Renal cortical epithelial cell (primary cell): ENCODE measurements around the gene CALD1. TPM values are rescaled to one million over a fixed set of nuclear protein-coding genes. Genes with fewer than 3 reads are reported as not detected.

Source experiments
- DNase-seq: peaks from one replicate; pipeline ENCODE4 v3.0.0-alpha.2; 2011; ENCODE audit warnings: low read depth
- total RNA-seq: library from RNA; depleted of rRNA; stranded (reverse); fragments of >200 nt; gene quantifications from 2 replicates; pipeline ENCODE4 v1.2.3, GENCODE V29; 2014

The CALD1 gene
- total RNA-seq, 1 donor from 2014 or later = 155 TPM

DNA sequence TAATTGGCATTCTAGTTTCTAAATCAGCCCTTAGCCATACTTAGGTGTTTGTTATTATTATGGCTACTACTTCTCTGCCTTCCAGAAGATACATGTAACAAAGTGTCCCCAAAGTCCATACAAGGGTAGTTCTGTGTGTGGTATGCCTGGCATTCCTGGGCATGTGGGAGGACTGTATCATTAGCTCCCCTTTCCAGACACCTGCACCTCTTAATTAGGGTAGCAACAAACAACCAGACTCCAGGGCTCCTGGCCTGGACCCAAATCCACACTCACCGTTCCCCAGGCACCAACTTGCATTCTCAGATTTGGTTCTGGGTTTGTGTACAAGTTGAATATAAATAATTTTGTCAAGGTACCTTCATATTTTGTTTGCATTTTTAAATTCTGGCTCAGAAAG, 15.5 kb upstream of the CALD1 start:
- peak; percentile 40 for DNase-seq

DNA sequence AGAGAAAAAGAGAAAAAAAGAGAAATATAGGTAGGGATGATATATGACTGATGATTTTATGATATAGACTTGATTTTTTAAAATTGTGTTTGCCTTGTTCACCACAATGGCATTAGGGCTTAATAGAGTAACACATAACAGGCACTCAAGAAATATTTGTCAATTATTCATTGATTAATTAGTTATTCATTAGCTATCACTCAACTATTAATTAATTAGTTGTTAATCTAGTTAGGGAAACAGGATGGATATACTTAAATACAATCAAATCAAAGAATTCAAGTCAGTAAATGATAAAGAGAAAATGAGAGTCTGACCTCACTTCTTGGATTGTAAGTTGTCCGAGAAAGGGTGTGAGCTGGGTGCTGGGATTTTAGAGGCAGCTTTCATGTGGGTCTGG, 15.1 kb upstream of the CALD1 start:
- DNase-seq = no peak

DNA sequence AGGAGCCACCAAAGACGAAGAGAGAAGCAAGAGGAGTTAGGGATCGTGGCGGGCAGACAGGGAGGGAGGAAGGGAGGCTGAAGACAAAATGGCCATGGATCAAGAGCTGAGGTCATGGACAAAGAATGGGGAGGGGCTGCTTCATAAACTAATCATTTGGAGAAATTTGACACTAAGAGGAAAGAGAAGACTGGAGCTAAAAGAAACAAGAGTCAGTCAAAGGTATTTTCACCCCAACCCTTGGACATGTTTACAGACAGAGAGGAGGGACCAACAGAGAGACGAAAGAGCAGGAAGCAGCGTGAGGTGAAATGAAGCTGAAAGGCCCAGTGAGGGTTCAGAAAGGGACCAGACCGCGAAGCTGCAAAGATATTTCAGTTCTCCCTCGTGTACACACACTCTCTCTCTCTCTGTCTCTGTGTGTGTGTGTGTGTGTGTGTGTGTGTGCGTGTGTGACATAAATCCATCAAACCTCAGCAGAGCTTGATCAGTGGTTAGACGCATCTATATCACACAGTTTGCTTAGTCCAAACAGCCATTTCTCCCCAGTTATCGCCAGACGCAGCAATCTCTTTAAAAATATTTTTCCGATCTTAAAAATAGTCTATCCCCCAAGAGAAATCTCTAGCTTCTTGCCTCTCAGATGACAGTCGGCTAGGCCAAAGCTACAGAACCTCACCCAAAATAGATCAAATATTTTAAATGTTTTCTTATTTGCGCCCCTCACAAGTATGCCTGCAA, 12.5 kb upstream of the CALD1 start:
- peak; percentile 39 for DNase-seq

DNA sequence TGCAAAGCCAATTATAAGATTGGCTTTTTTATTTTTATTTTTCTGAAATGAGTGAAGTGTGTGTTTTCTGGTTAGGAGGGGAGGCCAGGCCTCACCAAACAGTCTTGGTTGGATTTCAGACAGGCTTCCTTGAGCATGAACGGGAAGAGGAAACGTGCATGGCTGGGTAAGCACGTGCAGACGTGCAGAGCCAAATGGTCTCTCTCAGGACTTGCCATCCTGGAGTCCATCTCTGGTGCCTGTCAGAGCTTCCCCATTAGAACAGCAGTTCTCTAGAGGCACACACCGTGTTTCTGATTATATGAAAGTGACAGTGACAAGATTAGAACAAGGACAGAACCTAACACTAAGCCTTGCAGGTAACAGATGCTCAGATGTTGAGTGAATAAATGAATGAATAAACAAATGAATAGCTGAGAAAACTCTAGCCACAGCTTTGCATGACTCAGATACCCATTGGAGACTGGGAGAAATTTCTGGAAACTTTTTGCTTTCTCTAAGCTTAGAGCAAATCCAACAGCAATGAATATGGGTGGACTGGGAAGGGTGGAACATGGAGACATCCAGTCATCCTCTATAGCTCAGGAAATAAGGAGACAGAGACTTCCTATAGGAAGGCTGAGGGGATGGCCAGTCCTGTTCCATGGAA, 11.8 kb upstream of the CALD1 start:
- DNase-seq = no peak

DNA sequence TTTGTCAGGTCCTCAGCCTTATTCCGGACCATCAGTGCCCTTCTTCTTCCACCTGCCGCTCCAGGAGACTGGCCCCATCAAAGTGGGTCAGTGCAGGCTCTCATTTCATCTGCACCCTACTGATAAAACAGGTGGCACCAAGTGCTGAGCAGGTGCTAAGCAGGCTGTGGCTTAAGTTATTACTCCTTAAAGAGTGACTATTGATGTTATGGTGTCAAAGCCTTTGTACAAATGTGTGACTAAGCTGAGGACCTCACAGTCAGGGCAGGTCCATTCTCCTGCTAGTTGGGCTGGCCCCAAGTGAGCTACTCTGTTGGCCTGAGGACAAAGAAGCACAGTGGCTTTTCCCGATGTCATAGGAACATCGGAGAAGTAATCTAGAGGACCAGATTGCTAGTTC, 11.2 kb upstream of the CALD1 start:
- DNase-seq = no peak

DNA sequence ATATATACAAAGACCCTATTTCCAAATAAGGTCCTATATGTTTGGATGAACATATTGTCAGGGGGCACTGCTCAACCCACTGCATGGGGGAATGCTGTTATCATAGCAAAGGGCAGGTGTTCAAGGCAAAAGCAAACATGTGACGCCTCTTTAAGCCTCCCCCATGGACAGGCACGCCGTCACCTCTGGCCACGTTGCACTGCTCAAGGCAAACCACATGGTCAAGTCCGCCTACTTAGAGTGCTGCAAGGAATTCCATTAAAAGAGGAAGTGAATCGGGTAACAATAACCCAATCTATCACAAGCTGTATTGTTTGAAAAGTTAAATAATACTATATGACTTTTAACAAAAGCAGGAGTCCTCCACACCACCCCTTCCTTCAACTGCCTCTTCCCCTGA, 8.8 kb upstream of the CALD1 start:
- DNase-seq = no peak

DNA sequence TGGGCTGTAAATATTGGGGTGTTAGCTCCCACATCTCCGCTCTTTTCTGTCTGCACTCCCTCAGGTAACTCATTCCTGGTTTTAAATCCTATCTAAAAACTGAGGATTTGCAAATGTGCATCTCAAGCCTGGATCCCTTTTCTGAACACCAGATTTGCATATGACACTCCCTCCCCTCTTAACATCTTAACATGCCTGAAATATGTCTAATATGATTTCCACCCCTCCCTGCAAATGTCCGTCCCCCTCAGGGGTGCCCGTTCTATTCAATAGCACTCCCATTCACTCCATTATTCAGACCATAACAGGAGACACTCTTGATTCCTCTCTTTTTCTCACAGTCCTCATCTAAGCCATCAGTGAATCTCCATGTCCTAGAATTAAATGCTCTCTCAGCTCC, 8.3 kb upstream of the CALD1 start:
- no peak for DNase-seq

DNA sequence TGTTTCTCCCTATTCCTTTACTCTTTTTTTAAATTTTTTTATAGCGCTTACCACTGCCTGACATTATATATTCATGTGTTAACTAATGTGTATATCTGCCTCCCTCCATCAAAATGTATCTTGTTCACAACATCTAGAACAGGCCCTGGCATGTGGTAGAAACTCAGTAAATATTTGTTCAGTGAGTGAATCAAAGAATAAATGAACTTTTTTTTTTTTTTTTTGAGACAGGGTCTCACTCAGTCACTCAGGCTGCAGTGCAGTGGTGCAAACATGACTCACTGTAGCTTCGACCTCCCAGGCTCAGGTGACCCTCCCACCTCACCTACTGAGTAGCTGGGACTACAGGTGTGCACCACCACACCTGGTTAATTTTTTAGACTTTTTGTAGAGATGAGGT, 7.5 kb upstream of the CALD1 start:
- DNase-seq = no peak

DNA sequence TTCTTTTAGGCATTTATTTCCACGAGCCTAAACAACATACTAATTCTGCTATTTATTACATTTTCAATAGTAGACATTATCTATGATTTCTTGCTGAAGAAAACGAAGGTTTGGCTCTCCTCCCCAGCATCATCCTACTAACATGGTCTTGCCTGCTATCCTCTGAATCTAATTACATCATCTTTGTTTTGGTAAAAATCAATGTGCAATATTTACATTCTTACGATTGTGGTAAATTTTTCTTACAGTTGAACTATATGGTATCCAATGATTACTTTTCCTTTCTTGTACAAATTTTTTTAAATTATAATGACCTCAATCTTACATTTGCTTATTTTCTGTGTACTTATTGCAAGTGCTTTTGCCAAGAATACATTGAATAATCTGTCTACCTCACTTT, 7.0 kb upstream of the CALD1 start:
- DNase-seq = no peak

DNA sequence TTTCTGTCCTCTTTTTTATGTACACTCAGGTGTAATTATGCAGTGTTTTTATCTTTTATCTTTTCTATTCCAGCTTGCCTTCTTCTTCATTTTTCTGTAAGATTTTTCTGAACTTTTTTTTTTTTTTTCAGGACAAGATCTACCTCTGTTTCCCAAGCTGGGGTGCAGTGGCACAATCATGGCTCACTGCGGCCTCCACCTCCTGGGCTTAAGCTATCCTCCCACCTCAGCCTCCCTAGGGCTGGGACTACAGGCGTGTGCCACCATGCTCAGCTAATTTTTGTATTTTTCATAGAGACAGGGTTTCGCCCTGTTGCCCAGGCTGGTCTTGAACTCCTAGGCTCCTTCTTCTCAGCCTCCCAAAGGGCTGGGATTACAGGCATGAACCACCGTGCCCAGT, 6.3 kb upstream of the CALD1 start:
- no peak for DNase-seq

DNA sequence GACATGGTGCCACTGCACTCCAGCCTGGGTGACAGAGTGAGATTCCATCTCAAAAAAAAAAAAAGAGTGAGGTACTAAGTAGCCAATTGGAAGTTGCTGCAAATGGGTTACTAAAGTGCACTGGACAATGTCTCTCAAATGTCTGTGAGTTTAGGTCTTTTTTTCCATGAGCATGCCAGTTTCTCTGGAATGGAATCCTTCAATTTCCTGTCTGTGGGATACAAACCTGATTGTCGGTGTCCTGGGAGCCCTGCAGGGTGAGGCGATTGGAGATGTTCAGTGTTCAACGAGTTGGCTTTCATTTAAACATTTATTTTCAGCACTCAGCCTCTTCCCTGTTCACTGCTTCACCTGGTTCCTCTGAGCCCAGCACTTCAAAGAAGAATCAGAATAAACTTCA, 5.3 kb upstream of the CALD1 start:
- no peak for DNase-seq

DNA sequence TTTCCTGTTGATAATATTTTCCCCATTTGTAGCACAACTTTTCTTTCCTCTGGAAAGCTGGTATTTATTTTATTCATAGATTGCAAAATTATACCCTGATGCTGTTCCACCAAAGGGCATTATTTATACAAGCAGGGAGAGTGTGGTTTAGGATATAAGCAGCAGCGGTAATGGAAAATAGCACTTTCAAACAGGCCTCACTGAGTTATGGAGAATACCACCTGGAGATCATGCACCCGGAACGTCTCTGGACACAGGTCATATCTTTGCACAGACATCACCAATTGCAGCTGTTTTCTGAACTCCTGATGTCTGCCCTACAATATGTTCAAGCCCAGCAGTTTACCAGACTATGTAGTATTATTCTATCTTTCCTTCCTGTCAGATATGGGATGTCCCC, 2.0 kb upstream of the CALD1 start:
- DNase-seq = no peak

DNA sequence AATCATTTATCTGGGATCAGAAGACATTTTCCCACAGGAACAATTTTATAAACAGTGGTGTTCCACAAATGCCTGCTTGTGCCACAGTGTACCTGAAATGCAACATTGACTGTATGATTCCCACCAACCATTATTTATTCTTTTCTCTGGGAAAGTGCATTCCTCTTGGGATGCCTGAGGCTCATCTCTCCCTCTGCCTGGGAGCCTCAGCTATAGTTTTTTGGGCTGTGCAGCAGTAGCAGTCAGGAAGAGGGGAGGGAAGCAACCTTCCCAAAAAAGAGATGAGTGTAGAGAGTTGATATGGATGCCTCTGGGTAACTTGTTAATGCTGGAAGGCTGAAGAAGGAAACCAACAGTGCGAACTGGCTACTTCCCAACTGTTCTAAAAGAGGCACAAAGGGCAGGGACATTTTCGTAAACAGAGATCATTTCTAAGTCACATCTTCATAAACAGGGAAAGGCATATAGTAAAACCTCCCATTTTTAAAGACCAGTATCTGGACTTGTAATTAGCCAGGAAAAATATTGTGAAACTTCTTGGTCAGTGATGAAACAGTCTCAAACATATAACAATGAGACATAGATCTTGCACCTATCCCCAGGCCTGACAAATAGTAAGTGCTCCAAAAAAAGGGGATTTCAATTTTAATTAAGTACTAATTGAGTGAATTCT, 1.4 kb upstream of the CALD1 start:
- DNase-seq = peak; percentile 68

DNA sequence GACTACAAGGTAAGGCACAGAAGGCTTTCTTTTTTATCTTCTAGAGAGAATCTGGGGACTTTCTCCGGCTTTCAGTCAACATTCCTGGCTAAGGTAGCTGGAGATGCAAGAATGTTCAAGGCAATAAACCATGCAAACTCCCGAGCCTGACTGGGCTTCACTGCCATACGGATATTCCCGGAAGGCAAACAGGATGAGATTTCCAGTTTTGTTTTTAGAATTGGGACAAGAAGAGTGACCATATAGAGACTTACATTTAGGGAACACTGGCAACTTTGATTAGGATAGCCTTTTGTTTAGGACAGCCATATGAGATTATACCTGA, 269 bp downstream of the CALD1 start:
- no peak for DNase-seq

DNA sequence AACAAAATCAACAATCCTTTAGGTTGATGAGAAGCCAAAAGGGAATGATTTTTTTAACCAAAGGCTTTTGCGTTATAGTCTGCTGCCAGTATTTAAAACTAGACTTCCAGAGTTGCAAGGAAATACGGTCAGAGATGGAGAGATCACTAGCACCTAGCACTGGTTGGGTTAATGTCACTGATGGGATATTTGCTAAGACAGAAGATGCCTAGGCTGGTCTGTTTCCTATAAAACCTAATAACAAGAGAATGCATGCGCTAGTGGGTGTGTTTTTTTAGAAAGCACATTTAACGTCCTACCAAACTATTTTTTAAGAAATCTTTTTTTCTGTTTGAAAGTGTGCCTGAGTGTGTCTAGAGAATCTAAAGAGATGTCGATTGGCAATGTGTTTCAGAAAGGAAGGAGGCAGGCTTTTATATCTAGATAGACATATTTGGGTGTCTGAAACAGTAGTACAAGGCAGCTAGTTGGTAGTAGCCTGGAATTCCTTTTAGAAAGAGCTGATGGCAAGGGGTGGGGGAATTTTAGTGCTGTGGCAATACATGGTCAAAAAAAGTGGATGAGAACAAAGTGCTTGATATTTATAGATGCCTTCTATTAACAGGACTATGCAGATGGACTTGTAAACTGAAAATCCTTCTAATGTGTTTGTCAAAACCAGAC, 863 bp downstream of the CALD1 start:
- DNase-seq = peak; percentile 31

DNA sequence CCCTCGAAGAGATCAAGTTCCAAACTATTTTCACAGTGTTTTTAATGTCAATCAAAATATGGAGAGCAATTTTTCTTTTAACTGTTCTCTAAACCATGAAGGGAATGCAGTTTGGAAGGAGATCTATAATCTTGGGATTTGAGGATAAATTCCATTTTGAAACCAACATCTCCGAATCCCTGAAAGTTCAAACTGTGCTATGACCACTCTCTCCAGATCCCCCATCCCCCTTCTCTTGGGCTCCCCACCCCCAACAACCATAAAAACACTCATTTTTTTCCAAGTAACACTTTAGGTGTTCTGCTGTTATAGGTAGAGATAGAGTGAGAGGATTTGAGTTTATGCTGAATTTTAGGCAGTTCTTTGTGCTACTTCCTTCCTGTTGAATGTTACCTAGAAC, 1.7 kb downstream of the CALD1 start:
- no peak for DNase-seq

DNA sequence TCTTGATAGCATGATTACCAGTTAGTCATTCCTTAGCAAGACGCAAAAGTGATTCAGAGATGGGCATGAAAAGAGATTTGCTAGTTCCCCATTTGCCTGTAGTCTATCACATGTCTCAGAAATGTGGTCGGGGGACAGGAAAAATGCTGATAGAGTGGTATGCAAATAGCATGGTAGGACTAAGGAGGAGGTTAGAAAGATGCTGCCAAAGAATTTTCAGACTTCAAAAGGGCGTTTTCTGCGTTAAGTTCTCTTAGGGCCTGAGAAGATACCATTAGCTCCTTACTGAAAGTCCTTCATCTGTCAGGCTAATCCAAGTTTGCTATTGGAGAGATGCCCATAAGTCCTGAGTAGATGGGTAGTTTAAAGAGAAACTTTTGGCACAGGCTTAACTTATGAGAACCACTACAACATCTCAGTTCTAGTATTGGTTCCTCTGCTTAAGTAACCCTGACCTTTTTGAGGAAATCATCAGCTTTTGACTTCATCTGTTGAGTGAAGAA, 2.7 kb downstream of the CALD1 start:
- DNase-seq = no peak

DNA sequence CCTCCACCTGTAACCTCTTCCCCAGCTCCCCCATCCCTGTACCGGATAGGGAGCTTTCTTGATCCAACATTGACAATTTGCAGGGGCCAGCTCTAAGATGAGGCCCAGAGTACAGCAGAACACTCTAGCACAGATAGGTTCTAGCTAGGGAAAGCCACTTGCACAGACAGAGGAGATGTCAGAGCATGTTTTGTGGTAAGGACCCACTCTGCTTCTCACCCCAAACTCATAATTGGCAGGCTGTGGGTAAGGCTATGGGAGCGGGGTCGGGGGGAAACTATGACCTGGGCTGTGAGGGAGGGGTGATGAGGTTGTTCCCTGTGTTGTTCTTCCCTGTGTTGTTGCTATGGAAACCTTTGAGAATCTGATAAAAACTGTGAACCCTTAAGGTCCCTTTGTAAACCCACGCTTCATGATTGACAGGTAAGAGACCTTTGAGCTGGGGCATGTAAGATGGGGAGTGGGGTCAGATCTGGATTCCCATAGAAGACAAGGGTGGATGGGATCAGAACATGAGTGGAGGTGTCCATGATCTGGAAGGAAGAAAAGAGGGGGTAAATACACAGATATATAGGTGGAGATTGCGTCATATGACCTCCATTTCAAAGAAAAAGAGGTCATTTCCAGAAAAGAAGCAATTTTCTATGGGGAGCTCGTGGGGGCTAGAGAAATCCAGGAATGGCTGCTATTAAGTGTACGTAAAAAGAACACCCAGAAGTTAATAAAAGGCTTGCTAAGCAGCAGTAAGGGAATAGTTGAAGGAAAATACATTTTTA, 4.0 kb downstream of the CALD1 start:
- DNase-seq = no peak

DNA sequence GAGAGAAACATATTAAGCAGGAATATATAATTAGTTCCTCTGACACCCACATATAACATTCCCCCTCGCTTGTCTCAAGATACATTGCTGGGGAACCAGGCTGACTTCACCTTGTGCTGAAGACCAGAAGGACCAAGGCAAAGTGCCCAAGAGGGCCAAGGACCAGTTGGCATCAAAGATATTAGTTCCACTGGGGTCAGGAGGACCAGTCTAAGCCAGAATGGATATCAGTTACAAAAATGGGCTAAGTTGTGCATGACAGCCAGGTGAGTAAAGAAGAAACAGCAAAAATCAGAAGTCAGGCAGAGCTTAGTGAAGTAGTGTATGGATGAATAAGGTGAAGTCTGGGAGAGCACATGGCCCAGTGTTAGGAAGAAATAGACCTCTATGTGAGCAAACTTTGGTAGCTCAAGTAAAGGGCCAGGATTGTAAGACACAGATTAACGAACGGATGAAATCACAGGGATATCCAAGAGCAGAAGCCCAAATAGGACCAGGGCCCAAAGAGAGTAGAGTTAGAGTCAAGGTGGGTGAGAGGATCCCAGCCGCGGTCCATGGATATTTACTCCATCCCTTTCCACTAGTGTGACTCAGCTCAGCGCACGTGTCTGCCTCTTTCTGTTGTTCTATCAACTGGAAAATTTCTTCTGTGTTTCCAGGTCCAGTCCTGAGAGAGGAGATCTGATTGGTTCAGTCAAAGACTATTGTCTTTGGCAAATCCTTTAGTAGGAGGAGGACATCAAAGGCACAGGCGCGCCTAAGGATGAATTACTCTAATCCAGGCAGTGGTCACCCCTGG, 5.0 kb downstream of the CALD1 start:
- peak; percentile 29 for DNase-seq

DNA sequence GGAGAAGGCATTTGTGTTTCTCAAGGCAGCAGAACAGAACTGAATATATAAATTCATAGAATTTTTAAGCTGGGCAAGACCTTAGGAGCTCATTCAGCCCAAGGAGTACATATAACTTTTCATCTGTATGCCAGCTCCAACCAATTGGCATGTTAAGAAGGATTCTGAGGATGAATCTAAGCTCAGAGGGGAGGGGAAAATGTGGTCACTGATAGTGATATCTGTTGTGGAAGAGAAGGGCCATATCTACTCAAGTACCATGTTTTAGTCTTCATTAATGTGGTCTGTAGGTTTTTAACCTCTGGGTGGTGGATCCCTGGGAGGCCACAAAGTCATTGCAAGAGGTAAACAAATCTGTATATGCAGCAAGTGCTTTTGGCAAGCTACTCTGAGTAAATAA, 6.4 kb downstream of the CALD1 start:
- no peak for DNase-seq

DNA sequence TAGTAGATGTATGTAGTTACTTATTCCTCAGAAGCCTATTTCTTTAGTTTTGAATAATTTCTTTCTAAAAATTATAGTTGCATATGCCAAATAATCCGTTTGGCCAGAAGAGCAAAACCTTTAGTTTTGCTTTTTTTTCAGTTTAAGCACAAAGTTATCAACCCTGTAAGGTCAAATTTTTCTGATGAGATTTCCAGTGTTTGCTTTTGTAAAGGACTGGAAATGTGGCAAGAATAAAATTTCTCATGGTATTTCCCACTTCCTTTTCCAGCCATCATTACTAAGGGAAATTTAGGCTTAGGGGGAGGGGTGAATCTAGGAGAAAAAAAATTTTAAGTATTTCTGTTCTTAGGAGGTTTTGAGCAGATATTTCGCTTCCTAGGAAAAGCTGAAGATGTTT, 7.6 kb downstream of the CALD1 start:
- no peak for DNase-seq
